ENCODE data around the gene SRL.
A peak's percentile ranks its signal among the peaks of the same experiment; 100 is the strongest.
"Not testable (repeated sequence)": the region's sequence is repeated elsewhere in the genome, so short reads cannot be mapped to it uniquely, and the experiment has no call there.

The SRL gene

DNA sequence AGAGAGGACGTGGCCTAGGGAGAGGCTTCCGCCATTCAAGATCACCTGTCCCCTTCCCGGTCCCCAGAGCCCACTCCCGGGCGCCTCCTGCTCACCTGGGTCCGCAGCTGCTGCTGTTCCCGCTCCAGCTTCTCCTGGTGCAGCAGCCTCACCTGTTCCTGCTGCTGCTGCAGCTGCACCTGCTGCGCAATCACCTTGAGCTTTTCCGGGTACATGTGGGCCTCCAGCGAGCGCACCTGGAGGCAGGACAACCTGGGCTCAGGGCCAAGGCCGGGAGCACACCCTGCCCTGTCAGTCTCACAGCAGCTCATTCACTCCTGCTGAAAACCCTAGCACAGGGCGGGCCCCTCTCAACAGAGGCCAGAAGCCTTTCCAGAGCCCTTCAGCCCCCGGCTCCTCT, 18.5 kb upstream of the SRL start:
- DNase-seq: no peak

DNA sequence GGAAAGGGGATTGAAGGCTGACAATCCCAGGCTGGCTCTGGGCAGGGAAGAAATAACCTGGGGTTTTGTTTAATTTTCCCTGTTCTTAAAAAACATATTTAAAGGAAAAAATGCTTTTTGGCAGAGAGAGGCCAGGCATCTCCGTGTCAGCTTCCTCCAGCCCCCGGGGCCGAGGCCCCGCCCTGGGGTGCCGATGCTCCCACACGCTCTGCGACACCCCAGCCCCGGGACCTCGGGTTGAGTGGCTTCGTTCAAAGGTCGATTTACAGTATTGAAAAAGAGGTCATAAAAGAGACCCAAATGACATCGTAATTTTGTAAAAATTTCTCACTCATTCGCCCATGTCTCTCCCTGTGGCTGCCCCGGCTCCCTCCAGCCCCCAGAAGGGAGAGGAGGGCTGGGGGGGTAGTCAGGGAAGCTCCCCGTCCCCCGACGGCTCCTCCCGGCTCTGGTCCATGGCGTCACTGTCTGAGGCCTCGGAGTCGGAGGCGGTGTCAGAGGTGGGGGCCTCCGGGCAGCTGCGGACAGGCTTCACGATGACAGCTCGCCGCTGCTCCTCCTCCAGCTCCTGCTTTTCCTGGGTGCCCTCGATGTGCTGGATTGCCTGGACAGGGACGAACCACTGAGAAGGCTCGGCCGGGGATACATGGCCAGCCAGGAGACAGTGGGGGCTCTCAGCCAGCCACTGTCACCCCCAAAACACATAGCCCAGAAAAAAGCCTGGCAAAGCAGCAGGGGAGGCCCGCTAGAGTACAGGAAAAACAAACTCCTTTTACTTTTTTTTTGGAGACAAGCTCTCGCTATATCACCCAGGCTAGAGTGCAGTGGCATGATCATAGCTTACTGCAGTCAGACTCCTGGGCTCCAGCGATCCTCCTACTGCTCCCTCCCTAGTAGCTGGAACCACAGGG, 16.0 kb upstream of the SRL start:
- no peak for DNase-seq

DNA sequence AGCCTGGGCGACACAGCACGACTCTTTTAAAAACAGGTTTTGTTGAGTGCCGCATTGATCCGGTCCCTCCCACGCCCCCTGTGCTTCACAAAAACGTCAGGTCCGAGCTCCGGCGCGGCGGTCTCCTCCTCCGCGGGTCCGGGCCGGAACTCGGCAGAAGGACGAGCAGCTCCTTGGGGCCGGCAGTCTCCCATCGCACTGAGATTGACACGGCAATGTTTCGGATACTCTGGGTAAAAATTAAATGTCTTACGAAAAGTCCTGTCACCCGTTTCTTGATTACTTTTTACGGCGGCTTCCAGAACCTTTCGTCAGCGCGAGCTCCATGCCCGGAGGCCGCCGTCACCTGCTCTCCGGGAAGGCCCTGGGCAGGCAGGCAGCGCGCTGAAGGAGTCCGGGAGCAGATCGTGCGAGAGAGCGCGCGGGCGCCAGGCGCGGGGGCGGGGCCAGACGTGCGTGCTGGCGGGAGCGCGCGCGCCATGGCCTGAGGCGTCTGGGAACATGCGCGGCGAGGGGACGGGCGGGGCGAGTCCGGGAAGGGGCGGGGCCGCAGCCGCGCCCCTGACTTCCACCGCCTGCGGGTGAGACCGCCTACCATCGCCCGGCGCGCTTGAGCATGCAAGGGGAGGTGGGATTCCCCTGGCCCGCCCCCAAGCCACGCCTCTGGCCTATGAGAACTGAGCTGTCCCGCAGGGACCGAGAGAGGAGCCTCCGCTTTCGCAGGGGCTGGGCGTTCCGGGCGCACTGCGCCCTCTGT, 11.7 kb upstream of the SRL start:
- DNase-seq: peak; percentile 94

DNA sequence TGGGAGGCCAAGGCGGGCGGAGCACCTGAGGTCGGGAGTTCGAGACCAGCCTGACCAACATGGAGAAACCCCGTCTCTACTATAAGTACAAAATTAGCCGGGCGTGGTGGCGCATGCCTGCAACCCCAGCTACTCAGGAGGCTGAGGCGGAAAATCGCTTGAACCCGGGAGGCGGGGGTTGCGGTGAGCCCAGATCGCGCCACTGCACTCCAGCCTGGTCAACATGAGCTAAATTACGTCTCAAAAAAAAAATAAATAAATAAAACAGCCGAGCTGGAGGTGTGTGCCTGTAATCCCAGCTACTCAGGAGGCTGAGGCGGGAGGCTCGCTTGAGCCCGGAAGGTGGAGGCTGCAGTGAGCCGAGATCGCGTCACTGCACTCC, 11.1 kb upstream of the SRL start:
- DNase-seq: not testable (repeated sequence)

DNA sequence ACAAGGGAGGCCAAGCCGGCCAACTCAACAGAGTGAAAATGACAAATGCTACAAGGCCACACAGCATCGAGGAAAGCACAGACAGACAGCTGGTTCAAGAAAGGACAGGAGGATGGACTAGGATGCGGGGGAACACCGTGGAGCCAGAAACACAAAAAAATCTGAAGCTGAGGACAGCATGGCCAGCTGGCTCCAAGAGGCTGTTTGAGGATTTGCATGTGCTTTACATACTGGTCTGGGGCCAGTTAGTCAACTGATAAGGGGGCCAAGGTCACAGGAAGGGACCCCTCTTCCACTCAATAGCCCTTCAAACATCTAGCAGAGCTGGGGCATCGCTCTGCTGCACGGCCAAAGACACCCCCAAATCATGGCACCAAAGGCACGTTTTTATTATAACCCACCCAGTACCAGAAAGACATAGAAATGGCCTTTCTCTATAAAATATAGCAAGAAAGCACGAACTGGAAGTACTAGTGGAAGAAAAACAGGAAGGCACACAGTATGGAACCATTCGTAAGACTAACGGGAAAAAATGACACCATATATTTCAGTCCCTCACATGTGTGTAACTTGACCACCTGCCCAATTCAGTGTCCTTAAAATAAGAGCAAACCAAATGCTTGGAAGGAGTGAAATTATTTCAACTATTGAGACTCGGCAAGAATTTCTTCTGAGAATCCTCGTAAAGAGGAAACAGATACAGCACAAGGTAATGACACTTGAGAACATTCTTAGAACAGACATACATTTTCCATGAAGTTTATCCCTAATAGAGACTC, 7.8 kb upstream of the SRL start:
- DNase-seq: no peak

DNA sequence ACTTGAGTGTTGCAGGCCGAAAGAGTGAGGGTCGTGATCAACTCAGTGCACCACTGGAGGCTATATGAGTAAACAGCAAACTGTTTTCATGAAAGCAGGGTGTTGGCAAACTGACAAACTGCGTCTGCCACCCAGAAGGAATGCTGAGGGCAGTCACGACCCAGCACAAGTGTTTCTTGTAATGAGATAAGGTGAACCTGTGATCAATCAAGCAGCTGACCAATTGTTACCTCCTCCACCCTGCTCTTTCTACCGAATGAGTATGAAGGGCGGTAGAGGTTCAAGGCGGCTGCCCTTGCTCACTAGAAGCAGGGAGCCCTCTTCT, 5.5 kb upstream of the SRL start:
- DNase-seq: no peak

DNA sequence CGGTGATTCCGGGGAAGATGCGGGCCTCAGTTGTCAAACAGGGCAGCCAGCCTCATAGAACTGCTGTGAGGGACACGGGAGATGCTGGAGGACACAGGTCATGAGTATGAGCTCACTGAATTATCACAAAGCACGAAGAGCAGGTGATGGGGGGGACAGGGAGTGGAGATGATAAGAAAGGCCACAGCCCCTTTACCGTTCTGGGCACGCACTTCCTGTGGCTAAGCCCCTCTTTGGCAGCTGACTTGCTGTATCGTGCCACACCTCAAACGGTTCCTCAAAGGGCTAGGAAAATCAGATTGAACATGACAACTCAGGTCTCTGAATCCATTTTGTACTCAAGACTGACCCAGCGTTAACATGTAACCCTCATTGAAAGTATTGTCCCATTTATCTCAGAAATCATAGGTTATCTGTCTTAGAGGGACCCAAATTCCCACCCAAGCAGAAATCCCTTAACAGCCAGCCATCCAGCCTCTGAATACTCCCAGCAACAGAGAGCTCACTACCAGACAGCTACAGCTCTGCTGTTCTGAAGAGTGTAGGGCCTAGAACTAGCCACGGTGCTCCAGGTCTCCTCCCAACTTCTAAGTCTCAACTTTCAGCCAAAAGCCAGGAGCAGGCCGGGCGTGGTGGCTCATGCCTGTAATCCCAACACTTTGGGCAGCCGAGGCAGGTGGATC, 5.0 kb upstream of the SRL start:
- DNase-seq: no peak

DNA sequence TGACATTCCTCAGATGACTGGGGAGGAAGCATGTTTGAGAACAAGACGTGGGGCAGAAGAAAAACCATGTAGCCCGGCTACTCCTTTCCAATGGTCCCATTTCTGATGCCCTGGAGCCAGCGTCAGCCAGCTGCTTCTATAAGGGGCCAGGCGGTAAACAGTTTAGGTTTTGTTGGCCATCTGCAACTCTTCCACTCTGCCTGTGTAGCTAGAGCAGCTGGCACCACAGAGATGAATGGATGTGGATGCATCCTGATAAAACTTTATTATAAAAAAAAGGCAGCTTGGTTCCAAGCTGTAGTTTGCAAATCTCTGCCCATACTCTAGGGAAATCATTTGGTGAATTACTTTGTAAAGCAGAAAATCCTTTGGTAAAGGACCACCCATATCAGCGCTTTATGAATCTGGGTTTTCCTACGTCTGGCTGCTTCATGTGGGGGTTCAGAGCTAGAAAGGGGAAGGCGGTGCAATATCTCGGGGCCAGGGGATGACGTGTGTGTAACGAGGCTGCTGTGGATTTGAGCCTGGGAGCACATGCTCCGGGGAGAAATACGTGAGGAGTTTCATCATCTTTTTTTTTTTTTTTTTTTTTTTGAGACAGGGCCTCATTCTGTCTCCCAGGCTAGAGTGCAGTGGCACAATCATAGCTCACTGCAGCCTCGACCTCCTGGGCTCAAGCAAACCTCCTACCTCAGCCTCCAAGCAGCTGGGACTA, 3.4 kb upstream of the SRL start:
- no peak for DNase-seq

DNA sequence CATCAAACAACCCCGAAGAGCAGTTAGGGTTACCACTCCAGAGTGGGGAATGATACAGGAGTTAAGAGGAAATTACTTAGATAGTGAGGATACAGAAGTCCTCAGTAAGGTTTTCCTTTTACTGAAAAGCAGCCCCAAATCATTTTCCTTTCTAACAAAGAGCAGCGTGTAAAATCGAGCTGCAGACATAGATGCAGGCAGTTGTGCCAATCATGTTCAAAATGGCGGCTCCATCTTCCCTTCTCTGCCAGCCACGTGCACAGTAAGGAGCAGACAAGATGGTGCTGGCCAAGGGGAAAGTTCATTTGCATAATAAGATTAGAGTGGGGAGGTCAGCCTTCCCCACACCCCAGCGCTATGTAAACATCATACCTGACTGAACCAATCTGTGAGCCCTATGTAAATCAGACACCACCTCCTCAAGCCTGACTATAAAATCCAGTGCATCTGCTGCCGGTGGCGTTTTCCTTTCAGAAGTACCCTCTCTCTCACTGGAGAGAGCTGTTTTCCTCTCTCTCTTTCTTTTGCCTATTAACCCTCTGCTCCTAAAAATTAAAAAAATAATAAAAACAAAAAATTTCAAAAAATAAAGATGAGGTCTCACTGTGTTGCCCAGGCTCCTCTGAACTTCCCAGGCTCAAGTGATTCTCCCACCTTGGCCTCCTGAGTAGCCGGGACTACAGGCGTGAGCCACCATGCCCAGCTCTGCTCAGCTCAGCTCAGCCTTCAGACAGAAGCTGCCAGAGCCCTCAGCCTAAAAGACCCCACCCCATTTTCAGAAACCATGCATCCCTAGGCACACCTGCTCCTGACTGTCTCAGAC, 2.6 kb upstream of the SRL start:
- DNase-seq: no peak

DNA sequence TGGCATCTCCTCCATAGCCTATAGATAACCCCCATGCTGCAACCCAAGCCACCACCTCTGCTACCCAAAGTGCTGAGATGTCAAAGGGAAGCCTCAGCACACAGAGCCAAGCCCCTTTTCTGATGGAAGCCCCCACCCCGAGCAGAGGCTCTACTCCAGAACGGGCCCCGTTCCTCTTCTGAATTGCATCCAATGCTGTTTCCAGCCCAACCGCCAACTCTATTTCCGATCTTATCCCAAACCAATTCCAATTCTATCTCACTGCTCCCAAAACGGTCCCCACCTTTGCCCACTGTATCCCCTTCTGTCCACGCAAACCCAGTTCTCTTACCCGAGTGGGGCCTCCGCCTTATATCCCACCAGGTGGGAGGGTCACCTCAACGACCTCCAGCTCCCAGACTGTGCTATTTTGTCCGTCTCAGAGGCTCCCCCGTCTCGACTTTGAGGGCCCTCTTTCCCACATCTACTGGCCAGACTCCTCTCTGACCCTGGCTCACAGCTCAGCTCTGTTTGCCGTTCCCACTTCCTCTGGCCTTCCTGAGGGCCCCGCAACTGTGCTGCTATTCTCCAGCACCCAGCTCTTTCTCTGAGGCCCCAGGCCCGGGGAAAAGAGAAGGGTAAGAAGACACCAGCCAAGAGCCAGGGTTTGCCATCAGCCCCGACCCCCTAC, 487 bp downstream of the SRL start:
- no peak for DNase-seq

DNA sequence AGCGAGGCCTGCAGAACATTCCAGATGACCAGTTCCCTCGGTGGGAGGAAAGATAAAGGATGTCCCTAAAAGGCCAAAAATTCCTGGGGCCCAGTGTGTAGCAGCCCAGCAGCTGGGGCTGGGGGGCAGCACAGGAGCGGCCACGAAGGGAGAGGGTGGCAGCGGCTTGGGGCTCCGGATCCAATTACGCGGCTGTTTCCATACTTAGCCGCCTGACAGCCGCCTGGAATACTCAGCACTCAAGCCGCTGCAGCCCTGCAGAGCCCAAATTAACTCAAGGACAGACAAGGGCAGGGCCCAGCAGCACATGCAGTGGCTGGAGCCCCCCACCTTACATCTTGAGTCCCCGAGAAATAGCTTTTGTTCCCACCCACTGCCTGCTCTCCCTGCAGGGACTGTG, 1.3 kb downstream of the SRL start:
- DNase-seq: no peak

DNA sequence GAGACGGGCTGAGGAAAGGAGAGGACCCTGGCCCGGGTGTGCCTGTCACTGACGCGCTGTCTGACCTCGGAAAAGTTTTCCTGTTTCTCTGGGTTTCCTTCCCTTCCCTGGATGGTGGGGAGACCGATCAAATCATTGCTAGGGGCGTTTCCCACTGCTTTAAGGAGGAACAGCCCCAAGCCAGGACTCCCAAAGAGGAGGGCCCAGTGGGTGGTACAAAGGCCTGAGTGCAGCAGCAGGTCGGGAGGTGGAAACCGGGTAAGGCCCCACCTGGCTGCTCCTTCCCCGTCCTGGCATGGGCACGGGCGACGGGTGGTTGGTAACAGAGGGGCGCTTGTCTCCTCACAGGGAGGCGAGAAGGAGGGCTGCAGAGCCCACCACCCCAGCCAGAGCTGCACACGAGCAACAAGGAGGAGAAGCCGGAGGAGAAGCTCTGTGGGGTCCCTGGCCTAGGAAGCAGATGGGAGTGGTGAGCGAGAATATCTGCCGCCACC, 2.2 kb downstream of the SRL start:
- DNase-seq: no peak

DNA sequence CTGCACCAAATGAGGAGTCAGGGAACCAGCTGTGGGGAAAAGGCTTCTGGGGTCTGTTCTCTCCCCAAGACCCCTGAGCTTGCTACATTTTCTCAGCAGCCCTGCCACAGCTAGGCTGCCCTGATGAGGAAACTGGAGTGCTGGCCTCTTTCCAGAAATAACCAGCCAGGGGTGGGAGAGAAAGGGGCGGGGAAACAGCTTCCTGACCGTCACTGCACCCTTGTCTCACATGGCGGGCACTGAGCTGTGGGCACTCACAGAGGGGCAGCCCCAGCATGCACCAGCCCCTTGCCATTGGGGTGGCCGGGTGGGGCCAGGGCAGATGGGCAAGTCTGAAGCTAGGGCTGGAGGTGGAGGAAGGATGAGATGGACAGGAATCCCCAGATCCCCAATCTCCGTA, 2.9 kb downstream of the SRL start:
- DNase-seq: no peak

DNA sequence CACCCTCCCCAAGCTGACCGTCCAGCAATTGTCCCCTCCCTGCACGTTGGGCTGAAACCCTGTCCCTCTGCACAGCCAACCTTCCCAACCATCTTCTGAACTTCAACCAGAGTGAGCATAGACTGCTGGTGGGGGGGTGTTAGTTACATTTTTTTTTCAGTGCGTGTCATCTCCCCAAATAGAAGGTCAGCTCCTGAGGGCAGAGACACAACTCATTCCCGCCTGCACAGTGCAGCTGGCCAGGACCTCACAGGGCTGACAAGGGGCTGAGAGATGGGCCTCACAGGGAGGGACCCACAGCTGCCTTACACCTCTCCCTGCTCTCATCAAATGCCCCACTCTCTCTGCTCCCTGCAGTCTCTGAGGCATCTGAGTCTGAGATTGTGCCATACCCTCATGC, 8.4 kb downstream of the SRL start:
- no peak for DNase-seq

DNA sequence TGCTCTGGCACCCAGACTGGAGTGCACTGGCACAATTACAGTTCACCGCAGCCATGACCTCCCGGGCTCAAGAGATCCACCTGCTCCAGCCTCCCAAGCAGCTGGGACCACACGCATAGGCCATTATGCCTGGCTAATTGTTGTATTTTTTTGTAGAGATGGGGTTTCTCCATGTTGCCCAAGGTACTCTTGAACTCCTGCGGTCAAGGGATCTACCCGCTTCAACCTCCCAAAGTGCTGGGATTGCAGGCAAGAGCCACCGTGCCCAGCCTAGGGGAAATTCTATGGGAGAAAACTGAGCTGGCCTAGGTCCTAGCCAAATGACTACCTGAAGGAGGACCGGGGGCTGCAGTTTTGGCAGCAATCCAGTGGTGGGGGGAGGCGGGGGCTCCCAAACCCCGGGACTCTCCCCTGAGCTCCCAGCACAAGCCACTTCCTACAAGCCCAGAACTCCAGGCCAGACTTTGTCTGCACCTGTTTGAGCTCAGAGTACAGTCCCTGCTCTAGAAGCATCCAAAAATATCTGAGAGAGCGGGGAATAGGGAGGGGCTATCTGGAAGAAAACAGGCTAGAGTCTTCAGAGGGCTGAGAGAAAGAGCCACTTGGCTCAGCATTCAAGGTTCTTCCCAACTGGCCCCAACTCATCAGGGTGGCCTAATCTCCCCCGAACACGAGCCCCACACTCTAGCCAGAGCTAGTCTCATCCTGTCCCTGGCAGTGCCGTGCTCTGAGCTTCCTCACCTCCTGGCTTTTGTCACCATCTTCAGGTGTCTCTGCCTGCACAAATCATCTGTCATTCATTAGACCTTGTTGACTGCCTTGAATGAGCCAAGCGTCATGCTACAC, 9.1 kb downstream of the SRL start:
- no peak for DNase-seq

DNA sequence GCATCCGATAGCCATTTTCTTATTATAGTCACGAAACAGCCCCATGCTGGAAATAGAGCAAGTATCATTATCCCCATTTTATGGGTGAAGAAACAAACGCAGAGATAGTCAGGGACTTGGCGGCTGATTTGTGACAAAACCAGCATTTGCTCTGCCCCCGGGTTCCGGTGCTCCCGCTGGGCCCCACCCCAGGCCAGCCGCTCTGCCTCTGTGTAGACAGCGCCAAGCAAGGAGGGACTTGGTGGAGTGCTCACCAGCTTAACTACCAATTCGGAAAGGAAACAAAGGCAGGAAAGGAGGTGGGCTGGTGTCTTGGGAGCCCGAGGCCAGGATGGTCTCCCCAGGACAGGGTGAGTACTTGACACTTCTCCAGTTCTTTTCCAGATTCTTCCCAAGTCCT, 10.0 kb downstream of the SRL start:
- no peak for DNase-seq

DNA sequence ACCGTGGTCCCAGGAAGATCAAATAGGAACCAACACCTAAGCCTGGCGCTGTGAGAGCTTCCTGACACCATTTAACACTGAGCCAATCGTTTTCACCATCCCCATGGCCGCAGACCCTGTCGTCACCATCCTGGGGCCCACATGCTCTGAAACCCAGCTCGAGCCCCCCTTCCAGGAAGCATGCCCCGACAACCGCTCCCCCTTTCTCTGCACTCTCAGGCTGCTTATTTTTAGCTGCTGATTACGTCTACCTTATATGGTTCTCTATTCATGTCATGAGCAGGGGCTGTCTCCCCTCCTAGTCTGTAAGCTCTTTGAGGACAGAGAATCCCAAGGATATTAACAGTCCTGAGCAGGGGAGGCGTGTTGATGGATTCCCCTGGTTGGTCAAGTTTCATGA, 10.5 kb downstream of the SRL start:
- DNase-seq: no peak

DNA sequence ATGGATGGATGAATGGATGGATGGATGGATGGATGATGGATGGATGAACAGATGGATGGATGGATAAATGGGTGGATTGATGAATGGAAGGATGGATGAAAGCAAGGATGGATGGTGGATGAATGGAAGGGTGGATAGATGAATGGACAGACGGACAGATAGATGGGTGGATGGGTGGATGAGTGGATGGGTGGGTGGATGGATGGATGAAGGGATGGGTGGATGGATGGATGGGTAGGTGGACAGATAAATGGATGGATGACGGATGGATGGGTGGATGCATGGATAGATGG, 14.9 kb downstream of the SRL start:
- DNase-seq: no peak

DNA sequence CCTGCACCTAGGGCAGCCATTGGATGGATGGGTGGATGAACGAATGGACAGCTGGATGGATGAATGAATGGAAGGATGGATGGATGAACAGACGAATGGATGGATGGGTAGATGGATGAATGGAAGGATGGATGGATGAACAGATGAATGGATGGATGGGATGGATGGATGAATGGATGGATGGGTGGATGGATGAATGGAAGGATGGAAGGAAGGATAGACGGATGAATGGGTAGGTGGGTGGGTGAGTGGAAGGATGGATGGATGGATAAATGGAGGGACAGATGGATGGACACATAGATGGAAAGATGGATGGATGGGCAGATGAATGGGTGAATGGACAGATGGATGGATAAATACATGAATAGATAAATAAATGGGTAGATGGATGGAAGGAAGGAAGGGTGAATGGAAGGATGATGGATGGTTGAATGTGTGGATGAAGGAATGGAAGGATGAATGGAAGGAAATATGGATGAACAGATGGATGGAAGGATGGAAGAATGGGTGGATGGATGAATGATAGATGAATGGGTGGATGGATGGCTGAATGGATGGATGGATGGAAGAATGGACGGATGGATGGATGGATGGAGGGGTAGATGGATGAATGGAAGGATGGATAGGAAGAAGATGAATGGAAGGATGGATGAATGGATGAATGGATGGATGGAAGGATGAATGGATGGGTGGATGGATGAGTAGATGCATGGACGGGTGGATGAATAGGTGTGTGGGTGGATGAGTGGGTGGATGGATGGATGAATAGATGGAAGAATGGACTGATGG, 15.4 kb downstream of the SRL start:
- DNase-seq: no peak

Data from GF-D8 (cell line).